Liver (tissue), 9 donors: Measurements from ENCODE around the gene GPR25. TPM values are rescaled to one million over a fixed set of nuclear protein-coding genes. Genes with fewer than 3 reads are reported as not detected.

Experiments used
- DNase-seq: peaks from one replicate; pipeline ENCODE4 v3.0.0-alpha.2; 2017; ENCODE audit warnings: low spot score
- H3K27ac ChIP-seq, 2 donors: one replicate each; pipeline ENCODE4 v1.7.0; 2013; ENCODE audit warnings: inconsistent platforms in 2 of 2, low read length in 2 of 2, control low read depth in 1 of 2, low read depth in 1 of 2, mild to moderate bottlenecking in 1 of 2
- H3K27me3 ChIP-seq, 4 donors: one replicate each; pipeline versions ENCODE4 v1.6.1 to v1.7.0; 2013; ENCODE audit warnings: low read length in 3 of 4, inconsistent platforms in 1 of 4, mild to moderate bottlenecking in 1 of 4, moderate library complexity in 1 of 4; ENCODE audit not compliant: control insufficient read depth in 4 of 4, insufficient read depth in 4 of 4
- H3K36me3 ChIP-seq, 4 donors: one replicate each; pipeline versions ENCODE4 v1.6.1 to v1.7.0; 2013; ENCODE audit warnings: low read length in 3 of 4, mild to moderate bottlenecking in 3 of 4, low read depth in 1 of 4, moderate library complexity in 1 of 4; ENCODE audit not compliant: control insufficient read depth in 4 of 4, insufficient read depth in 3 of 4
- H3K4me1 ChIP-seq, 4 donors: one replicate each; pipeline versions ENCODE4 v1.6.1 to v1.7.0; 2013; ENCODE audit warnings: low read length in 3 of 4, mild to moderate bottlenecking in 3 of 4, moderate library complexity in 1 of 4; ENCODE audit not compliant: control insufficient read depth in 4 of 4, insufficient read depth in 4 of 4
- H3K4me3 ChIP-seq, 3 donors: one replicate each; pipeline versions ENCODE4 v1.6.1 to v1.7.0; 2013; ENCODE audit warnings: low read length in 3 of 3, control low read depth in 1 of 3, low read depth in 1 of 3, mild to moderate bottlenecking in 1 of 3
- H3K9ac ChIP-seq, 2 donors: one replicate each; pipeline ENCODE4 v1.7.0; 2013; ENCODE audit warnings: low read length in 2 of 2, mild to moderate bottlenecking in 2 of 2, moderate library complexity in 2 of 2, control low read depth in 1 of 2, low read depth in 1 of 2
- H3K9me3 ChIP-seq, 4 donors: one replicate each; pipeline versions ENCODE4 v1.6.1 to v1.7.0; 2013; ENCODE audit warnings: low read length in 3 of 4; ENCODE audit not compliant: control insufficient read depth in 4 of 4
- ATF3 ChIP-seq: IDR thresholded peaks from 2 replicates; pipeline ENCODE4 v1.6.1; 2016; ENCODE audit warnings: antibody characterized with exemption
- CTCF ChIP-seq: fragments of 150-350 bp; IDR thresholded peaks from 2 replicates; pipeline ENCODE4 v1.5.1; 2017; ENCODE audit warnings: improper control_type of control experiment, low read depth, low read length; ENCODE audit not compliant: missing input control
- EGR1 ChIP-seq, 2 donors: IDR thresholded peaks; 2 replicates each; pipeline ENCODE4 v1.6.1; 2016 to 2018; ENCODE audit warnings: antibody characterized with exemption in 2 of 2, low read depth in 2 of 2
- FOXA1 ChIP-seq: IDR thresholded peaks from 2 replicates; pipeline ENCODE4 v1.6.1; 2016; ENCODE audit warnings: antibody characterized with exemption
- FOXA2 ChIP-seq: IDR thresholded peaks from 2 replicates; pipeline ENCODE4 v1.6.1; 2016; ENCODE audit warnings: antibody characterized with exemption
- GABPA ChIP-seq, 2 donors: IDR thresholded peaks in 1 of 2; conservative IDR thresholded peaks in 1 of 2; 2 replicates each; pipeline ENCODE4 v1.6.1; 2016; ENCODE audit warnings: antibody characterized with exemption in 2 of 2, mild to moderate bottlenecking in 1 of 2, moderate library complexity in 1 of 2
- HNF4A ChIP-seq, 2 donors: conservative IDR thresholded peaks; 2 replicates each; pipeline ENCODE4 v1.6.1; 2016; ENCODE audit warnings: antibody characterized with exemption in 2 of 2, mild to moderate bottlenecking in 2 of 2
- HNF4G ChIP-seq: IDR thresholded peaks from 2 replicates; pipeline ENCODE4 v1.6.1; 2016; ENCODE audit warnings: antibody characterized with exemption
- JUND ChIP-seq, 2 donors: IDR thresholded peaks; 2 replicates each; pipeline ENCODE4 v1.6.1; 2016; ENCODE audit warnings: antibody characterized with exemption in 2 of 2
- NR2F2 ChIP-seq: IDR thresholded peaks from 2 replicates; pipeline ENCODE4 v1.6.1; 2016; ENCODE audit warnings: antibody characterized with exemption
- RAD21 ChIP-seq, 2 donors: IDR thresholded peaks; 2 replicates each; pipeline ENCODE4 v1.6.1; 2016; ENCODE audit warnings: antibody characterized with exemption in 2 of 2, mild to moderate bottlenecking in 2 of 2
- RXRA ChIP-seq, 2 donors: IDR thresholded peaks; 2 replicates each; pipeline ENCODE4 v1.6.1; 2017 to 2018; ENCODE audit warnings: antibody characterized with exemption in 2 of 2, mild to moderate bottlenecking in 1 of 2
- SP1 ChIP-seq: IDR thresholded peaks from 2 replicates; pipeline ENCODE4 v1.6.1; 2018; ENCODE audit warnings: antibody characterized with exemption, mild to moderate bottlenecking
- TAF1 ChIP-seq: conservative IDR thresholded peaks from 2 replicates; pipeline ENCODE4 v1.6.1; 2016; ENCODE audit warnings: antibody characterized with exemption, mild to moderate bottlenecking
- YY1 ChIP-seq: IDR thresholded peaks from 2 replicates; pipeline ENCODE4 v1.6.1; 2016; ENCODE audit warnings: antibody characterized with exemption, mild to moderate bottlenecking
- WGBS: extraction: QIAGEN DNeasy Blood & Tissue Kit; methylation state at CpG from one replicate; pipeline ENCODE4 v1.1.7; 2013; 5-methylcytosine and 5-hydroxymethylcytosine counted together
- polyA plus RNA-seq, 2 donors: library from polyadenylated mRNA; stranded (reverse) in 1 of 2; unstranded in 1 of 2; fragments of 200-250 nt in 1 of 2; fragments of >200 nt in 1 of 2; fragmentation: Nextera tagmentation in 1 of 2; extraction: Ambion mirVana in 1 of 2; gene quantifications; one replicate each; pipeline versions ENCODE4 v1.2.1 to v1.2.3, GENCODE V29; 2013 to 2015
- total RNA-seq, 2 donors: library from RNA; depleted of rRNA; stranded (reverse); fragments of >200 nt; gene quantifications; one replicate each; pipeline ENCODE4 v1.2.3, GENCODE V29; 2014
- TF ChIP-seq, protein P1 (sequence below): IDR thresholded peaks from 2 replicates; pipeline ENCODE4 v1.6.1; 2016; ENCODE audit warnings: antibody characterized with exemption, mild to moderate bottlenecking
- TF ChIP-seq, protein P2 (sequence below): IDR thresholded peaks from 2 replicates; pipeline ENCODE4 v1.6.1; 2016; ENCODE audit warnings: antibody characterized with exemption
- TF ChIP-seq, protein P3 (sequence below): IDR thresholded peaks from 2 replicates; pipeline ENCODE4 v1.6.1; 2016; ENCODE audit warnings: antibody characterized with exemption
- donor health status: healthy.
- donor health status: healthy.
- donor health status: healthy.
- donor health status: healthy.
- donor health status: healthy.

GPR25 gene
- total and polyA plus RNA-seq, 4 donors, result 0.08 to 0.13 TPM; not detected in 2

- Histone ChIP-seq H3K36me3 (no peaks in the 10 kb centered on the region), H3K27ac (no peak overlapping the region), H3K27me3 (no peaks in the 10 kb centered on the region), H3K4me1 (peaks cover 0 to 11% (median 7%) of the 10 kb centered on the region in 4 donors), H3K4me3 (no peak overlapping the region), H3K9ac (no peak overlapping the region), H3K9me3 (no peaks in the 10 kb centered on the region)
- no peak for DNase-seq
- WGBS, result 93% methylated on average over 10 of the region's 10 CpGs
- no peak for TF ChIP-seq ATF3
- no peak for TF ChIP-seq HNF4A (conservative IDR thresholded peaks at IDR 0.05)
- TF ChIP-seq, protein P1, sequence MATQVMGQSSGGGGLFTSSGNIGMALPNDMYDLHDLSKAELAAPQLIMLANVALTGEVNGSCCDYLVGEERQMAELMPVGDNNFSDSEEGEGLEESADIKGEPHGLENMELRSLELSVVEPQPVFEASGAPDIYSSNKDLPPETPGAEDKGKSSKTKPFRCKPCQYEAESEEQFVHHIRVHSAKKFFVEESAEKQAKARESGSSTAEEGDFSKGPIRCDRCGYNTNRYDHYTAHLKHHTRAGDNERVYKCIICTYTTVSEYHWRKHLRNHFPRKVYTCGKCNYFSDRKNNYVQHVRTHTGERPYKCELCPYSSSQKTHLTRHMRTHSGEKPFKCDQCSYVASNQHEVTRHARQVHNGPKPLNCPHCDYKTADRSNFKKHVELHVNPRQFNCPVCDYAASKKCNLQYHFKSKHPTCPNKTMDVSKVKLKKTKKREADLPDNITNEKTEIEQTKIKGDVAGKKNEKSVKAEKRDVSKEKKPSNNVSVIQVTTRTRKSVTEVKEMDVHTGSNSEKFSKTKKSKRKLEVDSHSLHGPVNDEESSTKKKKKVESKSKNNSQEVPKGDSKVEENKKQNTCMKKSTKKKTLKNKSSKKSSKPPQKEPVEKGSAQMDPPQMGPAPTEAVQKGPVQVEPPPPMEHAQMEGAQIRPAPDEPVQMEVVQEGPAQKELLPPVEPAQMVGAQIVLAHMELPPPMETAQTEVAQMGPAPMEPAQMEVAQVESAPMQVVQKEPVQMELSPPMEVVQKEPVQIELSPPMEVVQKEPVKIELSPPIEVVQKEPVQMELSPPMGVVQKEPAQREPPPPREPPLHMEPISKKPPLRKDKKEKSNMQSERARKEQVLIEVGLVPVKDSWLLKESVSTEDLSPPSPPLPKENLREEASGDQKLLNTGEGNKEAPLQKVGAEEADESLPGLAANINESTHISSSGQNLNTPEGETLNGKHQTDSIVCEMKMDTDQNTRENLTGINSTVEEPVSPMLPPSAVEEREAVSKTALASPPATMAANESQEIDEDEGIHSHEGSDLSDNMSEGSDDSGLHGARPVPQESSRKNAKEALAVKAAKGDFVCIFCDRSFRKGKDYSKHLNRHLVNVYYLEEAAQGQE, result no peak
- no peak for TF ChIP-seq TAF1
- TF ChIP-seq NR2F2, result no peak
- no peak for TF ChIP-seq HNF4G
- TF ChIP-seq CTCF, result no peak
- no peak for TF ChIP-seq FOXA2
- no peak for TF ChIP-seq YY1
- no peak for TF ChIP-seq FOXA1
- no peak for TF ChIP-seq RXRA (IDR thresholded peaks at IDR 0.05)
- TF ChIP-seq GABPA (IDR thresholded peaks at IDR 0.05 in 1 of 2, conservative IDR thresholded peaks at IDR 0.05 in 1 of 2), result no peak
- TF ChIP-seq, protein P2, sequence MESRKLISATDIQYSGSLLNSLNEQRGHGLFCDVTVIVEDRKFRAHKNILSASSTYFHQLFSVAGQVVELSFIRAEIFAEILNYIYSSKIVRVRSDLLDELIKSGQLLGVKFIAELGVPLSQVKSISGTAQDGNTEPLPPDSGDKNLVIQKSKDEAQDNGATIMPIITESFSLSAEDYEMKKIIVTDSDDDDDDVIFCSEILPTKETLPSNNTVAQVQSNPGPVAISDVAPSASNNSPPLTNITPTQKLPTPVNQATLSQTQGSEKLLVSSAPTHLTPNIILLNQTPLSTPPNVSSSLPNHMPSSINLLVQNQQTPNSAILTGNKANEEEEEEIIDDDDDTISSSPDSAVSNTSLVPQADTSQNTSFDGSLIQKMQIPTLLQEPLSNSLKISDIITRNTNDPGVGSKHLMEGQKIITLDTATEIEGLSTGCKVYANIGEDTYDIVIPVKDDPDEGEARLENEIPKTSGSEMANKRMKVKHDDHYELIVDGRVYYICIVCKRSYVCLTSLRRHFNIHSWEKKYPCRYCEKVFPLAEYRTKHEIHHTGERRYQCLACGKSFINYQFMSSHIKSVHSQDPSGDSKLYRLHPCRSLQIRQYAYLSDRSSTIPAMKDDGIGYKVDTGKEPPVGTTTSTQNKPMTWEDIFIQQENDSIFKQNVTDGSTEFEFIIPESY, result no peak
- TF ChIP-seq, protein P3, sequence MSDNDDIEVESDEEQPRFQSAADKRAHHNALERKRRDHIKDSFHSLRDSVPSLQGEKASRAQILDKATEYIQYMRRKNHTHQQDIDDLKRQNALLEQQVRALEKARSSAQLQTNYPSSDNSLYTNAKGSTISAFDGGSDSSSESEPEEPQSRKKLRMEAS, result no peak
- TF ChIP-seq EGR1 (IDR thresholded peaks at IDR 0.05; ENCODE audit: low read depth in 2 of 2), result no peak
- no peak for TF ChIP-seq JUND (IDR thresholded peaks at IDR 0.05)
- no peak for TF ChIP-seq SP1
- no peak for TF ChIP-seq RAD21 (IDR thresholded peaks at IDR 0.05)
These were observed 26.7 kb downstream of the GPR25 start for GRCh38 chr1:200899451-200899915.
